Measurements from ENCODE around the gene VWA1.
A peak's percentile ranks its signal among the peaks of the same experiment; 100 is the strongest.

The VWA1 gene

DNA sequence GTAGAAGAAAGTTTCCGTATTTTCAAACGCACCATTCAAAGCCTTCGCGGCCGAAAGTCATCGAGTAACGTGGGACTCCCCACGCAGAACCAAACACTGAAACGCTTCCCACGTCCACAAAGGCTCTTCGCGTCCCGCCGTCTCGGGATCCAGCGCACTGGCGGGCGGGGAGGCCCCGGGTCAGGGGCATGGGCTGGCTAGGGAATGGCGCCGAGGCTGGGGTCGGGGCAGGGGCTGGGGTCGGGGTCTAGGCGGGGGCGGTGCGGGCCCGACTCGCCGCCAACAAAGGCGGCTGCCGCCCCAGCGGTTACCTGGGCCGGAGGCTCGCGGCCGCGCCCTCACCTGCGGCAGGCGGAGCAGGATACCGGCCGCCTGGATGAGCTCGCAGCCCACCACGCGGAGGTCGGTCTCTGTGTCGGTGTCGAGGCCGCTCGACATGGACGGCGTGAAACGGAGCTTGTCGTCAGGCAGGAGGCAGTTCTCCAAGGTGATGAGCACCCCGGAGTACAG, 36.8 kb upstream of the VWA1 start:
- TF ChIP-seq POU6F1 (CRISPR knock-in tag; IDR thresholded peaks at IDR 0.05; ENCODE audit: borderline replicate concordance, low read depth) = no peak
- TF ChIP-seq ZFP3 (CRISPR knock-in tag; IDR thresholded peaks at IDR 0.05) = no peak
- TF ChIP-seq TOX (CRISPR knock-in tag; IDR thresholded peaks at IDR 0.05; ENCODE audit: borderline replicate concordance) = no peak
- TF ChIP-seq BACH2 (CRISPR knock-in tag; IDR thresholded peaks at IDR 0.05; ENCODE audit: borderline replicate concordance) = no peak
- no peak for TF ChIP-seq ZC3H10 (CRISPR knock-in tag; IDR thresholded peaks at IDR 0.05)
- no peak for TF ChIP-seq CSDC2 (CRISPR knock-in tag; IDR thresholded peaks at IDR 0.05)
- no peak for TF ChIP-seq SNAI2 (CRISPR knock-in tag; IDR thresholded peaks at IDR 0.05)
- no peak for TF ChIP-seq ESRRG (CRISPR knock-in tag; IDR thresholded peaks at IDR 0.05)
- ATAC-seq = no peak

DNA sequence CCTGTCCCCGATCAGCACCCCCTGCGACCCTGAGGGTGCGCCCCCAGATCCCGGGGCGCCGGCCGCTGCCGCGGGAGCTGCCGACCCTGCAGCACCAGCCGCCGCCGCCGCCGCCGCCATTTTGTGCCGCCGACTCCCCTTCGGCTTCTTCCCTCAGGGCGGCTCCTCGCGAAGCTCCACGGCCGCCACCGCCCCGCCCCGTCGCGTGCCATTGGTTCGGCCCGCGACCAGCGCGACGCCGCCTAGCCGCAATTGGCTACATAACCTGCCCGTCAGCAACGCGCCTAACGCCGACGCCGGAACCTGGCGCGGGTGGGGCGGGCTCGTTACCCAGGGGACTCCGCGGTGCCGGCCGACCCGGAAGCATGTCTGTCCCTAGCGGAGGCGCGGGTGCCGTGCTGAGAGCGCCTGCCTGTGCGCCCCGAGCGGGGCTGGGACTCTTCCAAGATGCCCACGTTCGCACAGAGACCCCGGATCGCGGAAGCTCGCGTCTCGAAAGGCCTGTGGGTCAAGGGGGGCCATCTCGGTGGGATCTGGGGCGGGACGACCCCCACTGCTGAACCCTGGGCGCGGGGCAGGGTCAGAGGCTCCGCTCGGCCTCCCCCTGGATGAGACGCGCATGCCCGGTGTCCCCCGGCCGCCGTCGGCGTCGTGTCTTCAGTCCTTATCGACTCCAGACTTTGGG, 36.2 kb upstream of the VWA1 start, which contains the start of gene CCNL2:
TSS of gene CCNL2 (minus strand) at position 149 of the 685 bp plus-strand sequence. CDS start at position 120, 29 bp downstream.
- peak; percentile 96 for ATAC-seq
- TF ChIP-seq ZNF70 (CRISPR knock-in tag; IDR thresholded peaks at IDR 0.05) (no peak), TOX (CRISPR knock-in tag; IDR thresholded peaks at IDR 0.05; ENCODE audit: borderline replicate concordance) (no peak), GLIS3 (CRISPR knock-in tag; IDR thresholded peaks at IDR 0.05) (0 out of 2 replicates have a peak, but pooled peaks have one; percentile 31)
- TF ChIP-seq, protein P1, sequence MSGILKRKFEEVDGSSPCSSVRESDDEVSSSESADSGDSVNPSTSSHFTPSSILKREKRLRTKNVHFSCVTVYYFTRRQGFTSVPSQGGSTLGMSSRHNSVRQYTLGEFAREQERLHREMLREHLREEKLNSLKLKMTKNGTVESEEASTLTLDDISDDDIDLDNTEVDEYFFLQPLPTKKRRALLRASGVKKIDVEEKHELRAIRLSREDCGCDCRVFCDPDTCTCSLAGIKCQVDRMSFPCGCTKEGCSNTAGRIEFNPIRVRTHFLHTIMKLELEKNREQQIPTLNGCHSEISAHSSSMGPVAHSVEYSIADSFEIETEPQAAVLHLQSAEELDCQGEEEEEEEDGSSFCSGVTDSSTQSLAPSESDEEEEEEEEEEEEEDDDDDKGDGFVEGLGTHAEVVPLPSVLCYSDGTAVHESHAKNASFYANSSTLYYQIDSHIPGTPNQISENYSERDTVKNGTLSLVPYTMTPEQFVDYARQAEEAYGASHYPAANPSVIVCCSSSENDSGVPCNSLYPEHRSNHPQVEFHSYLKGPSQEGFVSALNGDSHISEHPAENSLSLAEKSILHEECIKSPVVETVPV (CRISPR knock-in tag; IDR thresholded peaks at IDR 0.05) = no peak

GRCh38 chr1:1399872-1400575, 35.5 kb upstream of the VWA1 start:
- TF ChIP-seq ARNTL (CRISPR knock-in tag; IDR thresholded peaks at IDR 0.05; ENCODE audit: borderline replicate concordance, low read depth) (no peak), BACH2 (CRISPR knock-in tag; IDR thresholded peaks at IDR 0.05; ENCODE audit: borderline replicate concordance) (no peak), TSHZ2 (CRISPR knock-in tag; IDR thresholded peaks at IDR 0.05) (no peak)
- TF ChIP-seq, protein P1 (CRISPR knock-in tag; IDR thresholded peaks at IDR 0.05) = no peak

DNA sequence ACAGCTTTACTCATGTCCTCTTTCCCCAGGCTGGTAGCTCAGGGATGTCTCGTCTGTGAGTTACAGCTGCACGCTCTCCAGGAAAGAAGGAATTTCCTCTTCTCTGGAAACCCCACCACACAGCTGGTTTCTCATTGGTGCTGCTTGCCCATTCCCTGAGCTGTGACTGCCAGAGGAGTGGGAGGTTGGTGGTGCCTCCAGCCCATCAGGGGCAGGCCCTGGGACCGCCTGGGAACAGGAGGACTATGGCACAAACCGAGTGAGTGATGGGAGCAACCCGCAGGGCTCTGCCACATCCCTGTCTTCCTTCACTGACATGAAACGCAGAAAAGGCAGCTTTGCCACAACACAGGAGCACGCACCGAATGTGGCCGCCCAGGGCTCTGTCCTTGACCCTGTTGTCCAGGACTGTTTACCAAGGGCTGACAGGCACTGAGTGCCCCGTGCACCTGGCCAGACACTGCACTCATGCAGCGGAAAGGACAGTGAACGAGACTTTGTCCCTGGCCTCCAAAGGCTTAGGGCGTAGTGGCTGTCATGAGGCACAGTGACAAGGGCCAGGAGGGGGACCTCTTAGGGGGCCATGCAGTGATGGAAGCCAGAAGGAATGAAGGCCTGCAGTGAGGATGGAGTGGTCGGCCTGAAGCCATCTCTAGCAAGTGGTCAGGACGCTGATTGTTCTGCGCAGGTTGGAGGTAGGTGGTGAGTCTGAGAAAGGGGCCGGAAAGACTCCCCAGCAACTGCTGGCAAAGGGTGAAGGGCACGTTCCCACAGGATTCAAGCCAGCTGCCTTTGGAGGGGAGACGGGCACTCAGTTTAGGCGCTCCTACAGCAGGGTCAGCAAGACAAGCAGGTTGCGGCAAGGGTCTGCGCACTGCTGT, 34.7 kb upstream of the VWA1 start:
- TF ChIP-seq ZNF8 (CRISPR knock-in tag; IDR thresholded peaks at IDR 0.05) (no peak), ZFP30 (CRISPR knock-in tag; IDR thresholded peaks at IDR 0.05) (no peak), ESRRG (CRISPR knock-in tag; IDR thresholded peaks at IDR 0.05) (no peak), ZC3H10 (CRISPR knock-in tag; IDR thresholded peaks at IDR 0.05) (no peak), TSHZ2 (CRISPR knock-in tag; IDR thresholded peaks at IDR 0.05) (no peak), PPARA (CRISPR knock-in tag; IDR thresholded peaks at IDR 0.05; ENCODE audit: borderline replicate concordance) (no peak), ARNTL (CRISPR knock-in tag; IDR thresholded peaks at IDR 0.05; ENCODE audit: borderline replicate concordance, low read depth) (no peak), ISL1 (CRISPR knock-in tag; IDR thresholded peaks at IDR 0.05) (no peak), BACH2 (CRISPR knock-in tag; IDR thresholded peaks at IDR 0.05; ENCODE audit: borderline replicate concordance) (no peak), ZNF70 (CRISPR knock-in tag; IDR thresholded peaks at IDR 0.05) (no peak), TCF4 (CRISPR knock-in tag; IDR thresholded peaks at IDR 0.05; ENCODE audit: borderline replicate concordance) (no peak)
- TF ChIP-seq, protein P1 (CRISPR knock-in tag; IDR thresholded peaks at IDR 0.05) = no peak
- ATAC-seq = no peak

More at GRCh38 chr1:1399872-1400575, 35.5 kb upstream of the VWA1 start:
- ATAC-seq = peak; percentile 7
